ENCODE results near the gene TRIM5.
"Not testable (repeated sequence)": the region's sequence is repeated elsewhere in the genome, so short reads cannot be mapped to it uniquely, and the experiment has no call there.

TRIM5 gene, protein sequence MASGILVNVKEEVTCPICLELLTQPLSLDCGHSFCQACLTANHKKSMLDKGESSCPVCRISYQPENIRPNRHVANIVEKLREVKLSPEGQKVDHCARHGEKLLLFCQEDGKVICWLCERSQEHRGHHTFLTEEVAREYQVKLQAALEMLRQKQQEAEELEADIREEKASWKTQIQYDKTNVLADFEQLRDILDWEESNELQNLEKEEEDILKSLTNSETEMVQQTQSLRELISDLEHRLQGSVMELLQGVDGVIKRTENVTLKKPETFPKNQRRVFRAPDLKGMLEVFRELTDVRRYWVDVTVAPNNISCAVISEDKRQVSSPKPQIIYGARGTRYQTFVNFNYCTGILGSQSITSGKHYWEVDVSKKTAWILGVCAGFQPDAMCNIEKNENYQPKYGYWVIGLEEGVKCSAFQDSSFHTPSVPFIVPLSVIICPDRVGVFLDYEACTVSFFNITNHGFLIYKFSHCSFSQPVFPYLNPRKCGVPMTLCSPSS

DNA sequence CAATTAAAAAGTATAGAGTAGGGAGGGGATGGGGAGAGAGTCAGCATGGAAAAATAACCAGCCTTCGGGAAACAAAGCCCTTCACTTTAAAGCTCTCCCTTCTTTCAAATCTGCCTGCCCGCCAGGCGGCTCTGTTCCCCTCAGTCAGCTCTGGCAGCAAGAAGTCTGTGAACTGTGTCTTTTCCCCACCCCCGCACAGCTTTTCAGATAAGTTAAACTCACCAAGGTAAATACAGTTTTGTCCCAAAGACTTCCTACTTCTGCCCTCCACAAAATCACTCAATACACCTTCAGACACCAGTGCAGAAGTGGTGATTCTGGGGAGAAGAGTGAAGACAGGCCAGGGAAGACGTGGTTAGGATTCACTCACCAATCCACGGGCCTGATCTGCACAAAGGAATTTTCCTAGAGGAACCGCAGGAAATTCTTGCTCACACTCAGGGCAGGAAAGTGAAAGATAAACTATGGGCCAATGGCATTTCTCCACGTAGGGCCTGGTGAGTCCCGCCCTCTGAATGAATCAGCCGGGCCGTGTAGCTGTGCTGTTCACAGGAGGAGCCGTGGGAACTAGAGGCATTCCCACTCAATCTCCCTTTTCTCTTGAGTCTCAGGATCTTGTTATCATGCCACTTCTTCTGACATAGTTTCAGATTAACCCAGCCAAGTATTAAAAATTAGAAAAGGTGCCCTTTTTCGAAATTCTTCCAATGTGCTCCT is at the start of gene TRIM5:
Gene TRIM5, minus strand, starts transcription at position 429 of the 717 bp plus-strand sequence. CDS start 4,897 bp downstream, outside the sequence.
- Mint-ChIP-seq H3K9me3 (no peaks in the 10 kb centered on the region), H3K36me3 (peaks cover 6% of the 10 kb centered on the region), H3K4me3 (peak within 1 kb of the TSS; percentile 97), H3K27me3 (no peaks in the 10 kb centered on the region), H3K4me1 (peaks cover 70% of the 10 kb centered on the region), H3K27ac (peak within 1 kb of the TSS; percentile 99)

DNA sequence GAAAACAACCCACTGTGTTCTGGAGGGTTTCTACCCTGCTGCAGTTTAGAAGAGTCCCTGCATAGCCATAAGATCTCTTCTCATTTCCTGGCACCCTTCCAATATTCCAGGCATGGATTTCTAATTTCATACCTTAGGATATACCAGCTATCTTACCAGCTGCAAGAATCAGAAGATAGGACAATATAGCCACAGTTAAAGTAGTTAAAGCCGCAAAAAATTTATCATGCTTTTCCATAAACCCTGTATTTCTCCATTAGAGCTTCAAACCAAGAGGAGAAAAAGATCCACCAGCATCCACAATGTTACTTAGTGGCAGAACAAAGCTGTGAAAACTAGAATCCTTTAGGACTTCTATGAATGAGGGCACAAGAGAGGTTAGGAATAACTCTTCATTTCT is 42.8 kb upstream of the TRIM5 start:
- peaks cover 3% of the 10 kb centered on the region for H3K27me3 Mint-ChIP-seq
- no peak overlapping the region for H3K27ac Mint-ChIP-seq
- no peak overlapping the region for H3K4me3 Mint-ChIP-seq
- peaks cover 8% of the 10 kb centered on the region for H3K36me3 Mint-ChIP-seq
- no peaks in the 10 kb centered on the region for H3K9me3 Mint-ChIP-seq
- H3K4me1 Mint-ChIP-seq, result no peaks in the 10 kb centered on the region

DNA sequence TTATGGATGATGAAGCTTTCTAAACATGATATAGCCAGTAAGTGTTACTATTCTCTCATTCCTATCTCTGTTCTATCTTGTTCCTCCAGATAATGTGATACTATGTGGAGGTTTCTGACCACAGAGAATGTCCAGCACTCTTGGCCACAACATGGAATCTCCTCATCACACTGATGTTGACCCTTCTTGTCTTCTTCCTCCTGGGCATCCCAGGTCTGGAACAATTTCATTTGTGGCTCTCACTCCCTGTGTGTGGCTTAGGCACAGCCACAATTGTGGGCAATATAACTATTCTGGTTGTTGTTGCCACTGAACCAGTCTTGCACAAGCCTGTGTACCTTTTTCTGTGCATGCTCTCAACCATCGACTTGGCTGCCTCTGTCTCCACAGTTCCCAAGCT is 41.5 kb upstream of the TRIM5 start:
- no peak overlapping the region for H3K27ac Mint-ChIP-seq
- peaks cover 8% of the 10 kb centered on the region for H3K36me3 Mint-ChIP-seq
- peaks cover 3% of the 10 kb centered on the region for H3K27me3 Mint-ChIP-seq

DNA sequence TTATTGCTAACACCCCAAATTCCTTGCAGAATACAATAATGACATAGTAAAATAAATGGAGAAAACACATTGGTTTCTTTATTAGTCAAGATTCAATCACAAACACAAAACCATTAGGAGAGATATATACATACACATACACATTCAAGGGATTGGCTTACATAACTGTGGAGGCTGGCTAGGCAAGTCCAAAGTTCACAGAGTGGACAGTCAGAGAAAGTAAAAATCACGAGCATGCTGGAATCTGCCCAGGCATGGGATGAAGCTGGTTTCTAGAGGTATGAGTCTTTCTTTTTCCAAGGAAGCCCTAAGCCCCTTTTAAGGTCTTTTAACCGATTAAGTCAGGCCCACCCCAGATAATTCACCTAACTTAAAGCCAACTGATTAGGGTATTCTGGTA is 37.7 kb upstream of the TRIM5 start:
- Mint-ChIP-seq H3K4me1 (no peaks in the 10 kb centered on the region), H3K36me3 (peaks cover 13% of the 10 kb centered on the region)

More for the DNA sequence above, 41.5 kb upstream of the TRIM5 start:
- H3K4me3 Mint-ChIP-seq, result no peak overlapping the region
- no peaks in the 10 kb centered on the region for H3K9me3 Mint-ChIP-seq
- H3K4me1 Mint-ChIP-seq, result no peaks in the 10 kb centered on the region

DNA sequence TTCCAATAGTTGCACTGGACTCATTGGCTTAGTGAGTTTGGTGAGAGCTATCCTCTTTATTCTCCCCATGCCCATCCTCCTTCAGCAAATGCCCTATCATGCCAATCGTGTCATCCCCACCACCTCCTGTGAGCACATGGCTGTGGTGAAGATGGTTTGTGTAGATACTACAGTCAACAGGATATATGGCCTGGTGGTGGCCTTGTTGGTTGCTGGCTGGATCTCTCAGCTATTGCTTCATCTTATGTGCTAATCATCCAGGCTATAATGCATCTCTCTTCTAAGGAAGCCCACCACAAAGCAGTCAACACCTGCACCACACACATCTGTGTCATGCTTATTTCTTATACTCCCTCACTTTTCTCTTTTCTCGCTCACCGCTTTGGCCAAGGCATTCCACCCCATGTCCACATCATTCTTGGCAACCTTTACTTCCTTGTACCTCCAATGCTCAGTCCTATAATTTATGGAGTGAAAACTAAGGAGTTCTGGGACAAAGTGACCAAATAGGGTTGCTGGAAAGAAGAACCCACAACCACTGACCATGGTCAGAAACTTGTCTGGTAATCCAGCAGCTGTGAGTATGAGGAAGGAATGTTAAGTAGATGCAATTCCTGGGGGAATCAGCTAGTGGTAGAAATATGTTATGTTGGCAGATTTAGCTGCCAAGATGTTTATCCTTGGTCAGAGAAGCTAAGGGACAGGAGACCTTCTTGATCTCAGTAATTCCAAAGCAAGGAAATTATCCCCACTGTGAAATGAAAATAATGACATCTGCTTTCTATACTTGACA is 35.0 kb upstream of the TRIM5 start:
- H3K4me1 Mint-ChIP-seq, result no peaks in the 10 kb centered on the region
- H3K4me3 Mint-ChIP-seq, result no peak overlapping the region
- no peak overlapping the region for H3K27ac Mint-ChIP-seq
- H3K36me3 Mint-ChIP-seq, result peaks cover 13% of the 10 kb centered on the region
- H3K27me3 Mint-ChIP-seq, result no peaks in the 10 kb centered on the region
- H3K9me3 Mint-ChIP-seq, result peaks cover 4% of the 10 kb centered on the region

More for the DNA sequence above, 37.7 kb upstream of the TRIM5 start:
- no peaks in the 10 kb centered on the region for H3K27me3 Mint-ChIP-seq
- no peak overlapping the region for H3K27ac Mint-ChIP-seq
- H3K9me3 Mint-ChIP-seq, result peaks cover 4% of the 10 kb centered on the region
- no peak overlapping the region for H3K4me3 Mint-ChIP-seq

DNA sequence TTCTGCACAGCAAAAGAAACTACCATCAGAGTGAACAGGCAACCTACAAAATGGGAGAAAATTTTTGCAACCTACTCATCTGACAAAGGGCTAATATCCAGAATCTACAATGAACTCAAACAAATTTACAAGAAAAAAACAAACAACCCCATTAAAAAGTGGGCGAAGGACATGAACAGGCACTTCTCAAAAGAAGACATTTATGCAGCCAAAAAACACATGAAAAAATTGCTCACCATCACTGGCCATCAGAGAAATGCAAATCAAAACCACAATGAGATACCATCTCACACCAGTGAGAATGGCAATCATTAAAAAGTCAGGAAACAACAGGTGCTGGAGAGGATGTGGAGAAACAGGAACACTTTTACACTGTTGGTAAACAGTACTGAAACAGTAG is 31.6 kb upstream of the TRIM5 start:
- not testable (repeated sequence) for H3K4me3 Mint-ChIP-seq

DNA sequence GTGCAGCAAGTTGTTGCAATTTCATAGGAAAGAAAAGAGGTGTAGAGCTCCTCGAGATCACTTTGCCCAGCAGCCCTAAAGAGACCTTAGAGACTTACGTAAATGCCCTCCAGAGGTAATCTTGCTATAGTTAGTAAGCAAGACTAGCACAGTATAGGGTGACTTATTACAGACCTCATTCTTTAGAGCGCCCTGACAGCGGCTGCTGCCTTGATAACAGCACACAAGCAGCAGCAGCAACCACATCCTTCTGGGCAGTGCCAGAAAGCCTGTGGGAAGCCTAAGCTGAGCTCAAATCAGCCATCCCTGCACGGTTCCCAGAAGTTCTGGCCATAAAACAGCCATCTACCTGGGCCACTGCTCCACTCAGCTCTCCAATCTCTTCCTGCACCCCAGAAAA is 28.8 kb upstream of the TRIM5 start:
- H3K36me3 Mint-ChIP-seq, result peaks cover 5% of the 10 kb centered on the region
- H3K27me3 Mint-ChIP-seq, result no peaks in the 10 kb centered on the region
- no peak overlapping the region for H3K4me3 Mint-ChIP-seq
- peaks cover 7% of the 10 kb centered on the region for H3K4me1 Mint-ChIP-seq
- H3K27ac Mint-ChIP-seq, result no peak overlapping the region
- H3K9me3 Mint-ChIP-seq, result no peaks in the 10 kb centered on the region

More for the DNA sequence above, 31.6 kb upstream of the TRIM5 start:
- peaks cover 13% of the 10 kb centered on the region for H3K36me3 Mint-ChIP-seq
- not testable (repeated sequence) for H3K9me3 Mint-ChIP-seq, H3K27ac Mint-ChIP-seq, H3K4me1 Mint-ChIP-seq, H3K27me3 Mint-ChIP-seq

DNA sequence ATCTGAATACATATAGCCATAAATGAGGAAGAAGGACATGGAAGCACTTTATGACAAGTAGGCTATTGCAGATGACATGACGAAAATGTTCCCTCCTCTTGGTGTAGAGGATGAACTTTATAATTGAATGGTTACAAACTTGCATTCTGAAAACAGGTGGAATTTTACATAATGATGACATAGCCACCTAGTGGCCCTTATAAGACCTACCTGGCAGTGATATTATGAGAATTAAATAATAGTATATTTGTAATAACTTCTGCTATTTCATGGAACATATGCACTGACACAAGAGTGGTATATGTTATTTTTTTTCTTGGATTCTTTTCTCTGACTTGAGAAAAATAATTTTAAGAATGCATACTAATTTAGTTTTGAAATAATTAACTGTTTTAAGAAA is 27.6 kb upstream of the TRIM5 start:
- Mint-ChIP-seq H3K36me3 (peaks cover 10% of the 10 kb centered on the region), H3K4me1 (peaks cover 7% of the 10 kb centered on the region), H3K4me3 (no peak overlapping the region), H3K9me3 (no peaks in the 10 kb centered on the region), H3K27me3 (no peaks in the 10 kb centered on the region), H3K27ac (peak overlapping the region; percentile 53)

DNA sequence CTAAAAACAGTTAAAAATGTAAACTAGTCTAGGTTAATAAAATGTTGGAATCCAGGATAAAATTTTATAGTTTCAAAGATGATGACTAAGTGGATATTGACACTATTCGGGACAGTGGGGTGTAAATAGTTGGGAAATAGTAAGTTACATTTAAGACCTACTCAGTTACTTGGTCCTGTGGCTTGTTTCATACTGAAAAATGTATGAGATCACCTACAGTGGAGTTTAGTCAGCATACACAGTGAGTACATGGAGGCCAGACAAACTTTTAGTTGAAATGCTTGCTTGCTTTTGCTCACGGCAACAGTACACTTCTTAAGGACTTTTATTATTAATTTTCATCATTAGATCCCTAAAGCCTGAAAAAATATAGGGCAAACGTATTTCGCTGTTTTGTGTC is 20.8 kb upstream of the TRIM5 start:
- Mint-ChIP-seq H3K27ac (peak overlapping the region; percentile 73), H3K4me1 (peaks cover 38% of the 10 kb centered on the region), H3K36me3 (peaks cover 28% of the 10 kb centered on the region), H3K4me3 (no peak overlapping the region), H3K27me3 (no peaks in the 10 kb centered on the region), H3K9me3 (no peaks in the 10 kb centered on the region)

DNA sequence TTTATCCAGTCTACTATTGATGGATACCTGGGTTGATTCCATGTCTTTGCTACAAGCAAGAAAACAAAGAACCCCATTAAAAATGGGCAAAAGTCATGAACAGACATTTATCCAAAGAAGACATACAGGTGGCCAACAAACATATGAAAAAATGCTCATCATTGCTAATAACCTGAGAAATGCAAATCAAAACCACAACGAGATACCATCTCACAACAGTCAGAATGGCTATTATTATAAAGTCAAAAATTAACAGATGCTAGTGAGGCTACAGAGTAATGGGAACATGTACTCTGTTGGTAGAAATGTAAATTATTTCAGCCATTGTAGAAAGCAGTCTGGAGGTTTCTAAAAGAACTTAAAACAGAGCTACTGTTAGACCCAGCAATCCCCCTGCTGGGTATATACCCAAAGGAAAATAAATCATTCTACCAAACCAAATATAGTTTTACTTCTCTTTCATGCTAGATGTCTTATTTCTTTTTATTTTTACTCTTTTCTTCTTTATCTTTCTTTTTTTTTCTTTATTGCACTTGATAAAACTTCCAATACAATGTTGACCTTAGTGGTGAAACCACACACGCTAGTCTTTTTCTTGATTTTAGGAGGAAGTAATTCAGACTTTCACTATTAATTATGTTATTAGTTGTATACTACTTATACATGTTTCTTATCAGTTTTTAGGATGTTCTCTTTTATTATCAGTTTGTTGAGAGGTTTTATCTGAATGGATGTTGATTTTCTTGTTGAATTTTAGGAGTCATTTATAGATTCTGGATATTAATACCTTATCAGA is 19.1 kb upstream of the TRIM5 start:
- Mint-ChIP-seq H3K27me3 (no peaks in the 10 kb centered on the region), H3K4me3 (peak overlapping the region; percentile 23), H3K4me1 (peaks cover 51% of the 10 kb centered on the region), H3K36me3 (peaks cover 27% of the 10 kb centered on the region), H3K9me3 (no peaks in the 10 kb centered on the region), H3K27ac (peak overlapping the region; percentile 86)

DNA sequence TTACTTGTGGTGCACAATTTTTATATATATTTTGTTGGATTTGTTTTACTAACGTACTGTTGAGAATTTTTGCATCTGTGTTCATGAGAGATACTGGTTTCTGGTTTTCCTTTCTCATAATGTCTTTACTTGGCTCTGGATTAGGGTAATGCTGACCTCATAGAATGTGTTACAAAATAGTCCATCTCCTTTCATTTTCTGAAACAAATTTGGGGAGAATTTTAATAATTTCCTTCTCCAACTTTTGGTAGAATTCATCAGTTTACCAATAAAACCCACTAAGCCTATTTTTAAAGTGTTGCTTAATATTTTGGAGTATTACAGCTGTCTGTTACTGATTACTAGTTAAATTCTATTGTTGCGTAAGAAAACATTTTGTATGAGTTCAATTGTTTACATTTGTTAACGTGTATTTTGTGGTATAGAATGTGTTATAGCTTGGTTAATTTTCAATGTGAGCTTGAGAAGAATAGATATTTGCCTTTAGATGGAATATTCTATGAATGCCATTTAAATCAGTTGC is 16.2 kb upstream of the TRIM5 start:
- Mint-ChIP-seq H3K9me3 (no peaks in the 10 kb centered on the region), H3K27me3 (no peaks in the 10 kb centered on the region), H3K36me3 (peaks cover 29% of the 10 kb centered on the region), H3K4me1 (peaks cover 78% of the 10 kb centered on the region), H3K4me3 (no peak overlapping the region), H3K27ac (peak overlapping the region; percentile 82)

DNA sequence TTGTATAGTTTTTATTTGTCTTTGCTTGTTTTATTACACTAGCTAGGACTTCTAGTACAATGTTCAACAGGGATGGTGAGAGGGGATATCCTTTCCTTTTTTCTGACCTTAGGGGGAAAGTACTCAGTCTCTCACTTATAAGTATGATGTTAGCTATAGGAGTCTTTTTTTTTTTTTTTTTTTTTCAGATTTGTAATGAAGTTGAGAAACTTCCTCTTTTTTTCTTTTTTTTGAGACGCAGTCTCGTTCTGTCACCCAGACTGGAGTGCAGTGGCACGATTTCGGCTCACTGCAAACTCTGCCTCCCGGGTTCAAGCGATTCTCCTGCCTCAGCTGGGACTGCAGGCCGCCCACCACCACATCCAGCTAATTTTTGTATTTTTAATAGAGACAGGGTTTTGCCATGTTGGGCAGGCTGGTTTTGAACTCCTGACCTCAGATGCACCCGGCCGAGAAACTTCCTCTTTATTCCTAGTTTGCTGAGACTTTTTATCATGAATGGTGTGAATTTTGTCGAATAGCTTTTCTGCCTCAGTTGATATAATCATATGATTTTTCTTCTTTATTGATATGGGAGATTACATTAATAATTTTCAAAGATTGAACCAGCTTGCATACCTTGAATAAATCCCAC is 15.7 kb upstream of the TRIM5 start:
- peaks cover 26% of the 10 kb centered on the region for H3K36me3 Mint-ChIP-seq
- peak overlapping the region; percentile 82 for H3K27ac Mint-ChIP-seq
- peaks cover 82% of the 10 kb centered on the region for H3K4me1 Mint-ChIP-seq
- H3K27me3 Mint-ChIP-seq, result no peaks in the 10 kb centered on the region
- no peaks in the 10 kb centered on the region for H3K9me3 Mint-ChIP-seq
- peak overlapping the region; percentile 7 for H3K4me3 Mint-ChIP-seq

DNA sequence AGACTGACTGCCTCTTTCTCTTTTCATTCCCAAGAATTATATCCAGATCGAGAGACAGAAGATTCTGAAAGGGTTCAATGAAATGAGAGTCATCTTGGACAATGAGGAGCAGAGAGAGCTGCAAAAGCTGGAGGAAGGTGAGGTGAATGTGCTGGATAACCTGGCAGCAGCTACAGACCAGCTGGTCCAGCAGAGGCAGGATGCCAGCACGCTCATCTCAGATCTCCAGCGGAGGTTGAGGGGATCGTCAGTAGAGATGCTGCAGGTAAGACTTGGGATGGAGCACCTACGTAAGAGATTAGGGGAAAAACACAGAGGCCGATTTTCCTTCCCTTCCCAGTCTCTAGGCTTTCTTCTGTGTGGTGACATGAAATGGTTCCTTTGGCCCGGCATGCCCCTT is 13.4 kb upstream of the TRIM5 start:
- peaks cover 84% of the 10 kb centered on the region for H3K4me1 Mint-ChIP-seq
- no peaks in the 10 kb centered on the region for H3K27me3 Mint-ChIP-seq
- no peak overlapping the region for H3K4me3 Mint-ChIP-seq
- no peaks in the 10 kb centered on the region for H3K9me3 Mint-ChIP-seq
- H3K36me3 Mint-ChIP-seq, result peaks cover 18% of the 10 kb centered on the region
- peak overlapping the region; percentile 76 for H3K27ac Mint-ChIP-seq

DNA sequence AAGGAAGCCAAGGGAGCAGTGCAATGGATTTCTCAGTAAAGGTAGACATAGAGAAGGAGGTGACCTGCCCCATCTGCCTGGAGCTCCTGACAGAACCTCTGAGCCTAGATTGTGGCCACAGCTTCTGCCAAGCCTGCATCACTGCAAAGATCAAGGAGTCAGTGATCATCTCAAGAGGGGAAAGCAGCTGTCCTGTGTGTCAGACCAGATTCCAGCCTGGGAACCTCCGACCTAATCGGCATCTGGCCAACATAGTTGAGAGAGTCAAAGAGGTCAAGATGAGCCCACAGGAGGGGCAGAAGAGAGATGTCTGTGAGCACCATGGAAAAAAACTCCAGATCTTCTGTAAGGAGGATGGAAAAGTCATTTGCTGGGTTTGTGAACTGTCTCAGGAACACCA is 11.3 kb upstream of the TRIM5 start:
- Mint-ChIP-seq H3K9me3 (no peaks in the 10 kb centered on the region), H3K4me3 (peak overlapping the region; percentile 53), H3K27me3 (no peaks in the 10 kb centered on the region), H3K36me3 (peaks cover 21% of the 10 kb centered on the region), H3K27ac (peak overlapping the region; percentile 87), H3K4me1 (peaks cover 83% of the 10 kb centered on the region)
